AG09309 (cell line): ENCODE data around the gene MAGEL2.

Experiments
- DNase-seq: peaks from one replicate; pipeline ENCODE4 v3.0.0-alpha.2; 2010; ENCODE audit warnings: low read depth
- H3K4me3 ChIP-seq: 2 replicates; pipeline ENCODE4 v1.5.1; 2011; ENCODE audit warnings: mild to moderate bottlenecking, low read depth, low read length, moderate library complexity; ENCODE audit not compliant: control insufficient read depth
- TF ChIP-seq, protein P1 (sequence below): IDR thresholded peaks from 2 replicates; pipeline ENCODE4 v1.5.1; 2011; ENCODE audit warnings: mild to moderate bottlenecking, low read depth, low read length, inconsistent platforms; ENCODE audit not compliant: insufficient read depth, control insufficient read depth; ENCODE audit errors: missing control alignments

MAGEL2 gene

DNA sequence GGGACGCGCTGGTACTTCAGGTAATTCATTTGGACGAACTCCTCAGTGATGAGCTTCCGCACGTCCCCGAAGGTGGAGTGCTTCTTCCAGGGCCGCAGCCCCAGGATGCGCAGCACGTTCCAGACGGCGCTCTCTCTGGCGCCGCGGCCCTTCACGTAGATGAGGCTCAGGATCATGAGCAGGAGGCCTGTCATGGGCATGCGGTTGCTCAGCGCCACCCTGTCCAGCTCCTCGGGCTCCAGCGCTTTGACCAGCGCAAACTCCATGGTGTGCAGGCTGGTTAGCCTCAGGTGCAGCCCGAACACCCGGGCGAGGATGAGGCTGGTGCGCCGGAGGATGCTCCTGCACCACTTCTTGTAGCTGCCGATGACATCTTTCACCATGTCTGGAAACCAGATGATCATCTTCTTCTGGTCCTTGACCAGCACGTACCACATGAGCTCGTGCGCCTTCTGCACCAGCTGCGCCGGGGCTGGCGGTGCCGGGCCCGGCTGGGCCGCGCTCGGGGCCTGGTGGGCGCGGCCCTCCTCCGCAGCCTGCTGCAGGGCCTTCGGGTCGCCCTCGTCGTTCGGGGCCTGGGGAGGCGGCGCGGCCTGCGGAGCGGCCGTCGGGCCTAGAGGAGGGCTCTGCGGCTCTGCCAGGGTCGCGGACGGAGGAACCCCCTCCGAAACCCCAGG is 38.9 kb upstream of the MAGEL2 start:
- TF ChIP-seq, protein P1, sequence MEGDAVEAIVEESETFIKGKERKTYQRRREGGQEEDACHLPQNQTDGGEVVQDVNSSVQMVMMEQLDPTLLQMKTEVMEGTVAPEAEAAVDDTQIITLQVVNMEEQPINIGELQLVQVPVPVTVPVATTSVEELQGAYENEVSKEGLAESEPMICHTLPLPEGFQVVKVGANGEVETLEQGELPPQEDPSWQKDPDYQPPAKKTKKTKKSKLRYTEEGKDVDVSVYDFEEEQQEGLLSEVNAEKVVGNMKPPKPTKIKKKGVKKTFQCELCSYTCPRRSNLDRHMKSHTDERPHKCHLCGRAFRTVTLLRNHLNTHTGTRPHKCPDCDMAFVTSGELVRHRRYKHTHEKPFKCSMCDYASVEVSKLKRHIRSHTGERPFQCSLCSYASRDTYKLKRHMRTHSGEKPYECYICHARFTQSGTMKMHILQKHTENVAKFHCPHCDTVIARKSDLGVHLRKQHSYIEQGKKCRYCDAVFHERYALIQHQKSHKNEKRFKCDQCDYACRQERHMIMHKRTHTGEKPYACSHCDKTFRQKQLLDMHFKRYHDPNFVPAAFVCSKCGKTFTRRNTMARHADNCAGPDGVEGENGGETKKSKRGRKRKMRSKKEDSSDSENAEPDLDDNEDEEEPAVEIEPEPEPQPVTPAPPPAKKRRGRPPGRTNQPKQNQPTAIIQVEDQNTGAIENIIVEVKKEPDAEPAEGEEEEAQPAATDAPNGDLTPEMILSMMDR, result no peak

DNA sequence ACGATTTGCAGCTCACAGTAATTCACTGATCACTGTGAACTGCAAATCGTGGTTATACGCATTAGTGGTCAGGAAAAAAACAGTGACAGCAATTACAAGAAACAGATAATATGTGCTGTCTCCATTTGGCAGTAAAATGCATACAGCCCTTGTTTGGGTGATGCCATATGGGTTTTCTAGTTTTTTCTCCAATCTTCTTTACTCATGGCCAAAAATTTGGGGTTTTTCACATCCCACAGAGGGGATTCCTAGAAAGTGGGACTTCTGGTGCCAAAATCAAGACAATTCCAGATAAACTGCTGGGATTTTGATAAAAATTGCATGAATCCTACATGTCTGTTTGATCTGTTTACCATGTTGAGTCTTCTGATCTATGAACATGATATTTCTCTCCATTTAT is 23.8 kb upstream of the MAGEL2 start:
- TF ChIP-seq, protein P1, result no peak
- H3K4me3 ChIP-seq, result no peak overlapping the region
- DNase-seq, result no peak

More for the DNA sequence above, 38.9 kb upstream of the MAGEL2 start:
- no peak for DNase-seq
- peak overlapping the region; percentile 37 for H3K4me3 ChIP-seq

DNA sequence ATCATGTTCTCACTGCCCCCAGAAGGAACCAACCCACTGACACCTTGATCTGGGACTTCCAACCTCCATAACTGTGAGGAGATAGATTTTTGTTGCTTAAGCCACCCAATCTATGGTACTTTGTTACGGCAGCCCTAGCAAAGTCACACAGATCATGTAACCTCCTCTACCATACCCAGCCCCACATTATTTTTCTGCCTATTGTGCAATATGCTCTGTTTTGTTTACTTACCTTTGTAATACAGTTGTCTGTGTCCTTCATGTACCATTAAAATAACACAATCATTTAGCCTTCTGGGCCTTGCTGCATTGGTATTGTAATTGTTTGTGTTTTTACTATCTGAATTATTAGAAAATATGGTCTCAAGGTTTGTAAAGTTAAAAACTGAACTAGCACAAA is 23.3 kb upstream of the MAGEL2 start:
- no peak overlapping the region for H3K4me3 ChIP-seq
- TF ChIP-seq, protein P1, result no peak
- DNase-seq, result no peak

DNA sequence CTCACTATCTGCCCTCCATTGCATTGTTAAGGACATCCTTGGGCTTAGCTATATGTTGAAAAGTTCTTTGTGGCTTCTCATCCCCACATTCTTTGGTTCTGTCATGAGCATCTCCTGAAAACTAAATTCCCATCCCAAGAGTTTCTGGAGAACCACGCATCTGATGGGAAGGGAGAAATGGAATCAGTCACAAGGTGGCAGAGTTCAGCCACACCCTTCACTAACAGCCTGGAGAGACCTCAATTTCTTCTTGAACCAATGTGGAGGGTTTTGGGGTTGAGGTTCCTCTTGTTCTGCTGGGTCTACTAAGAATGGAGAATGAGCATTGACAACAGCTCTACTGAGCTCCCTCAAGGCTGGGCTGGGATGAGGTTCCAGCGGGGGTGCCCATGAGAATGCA is 15.6 kb upstream of the MAGEL2 start:
- TF ChIP-seq, protein P1, result no peak
- no peak for DNase-seq
- H3K4me3 ChIP-seq, result no peak overlapping the region

DNA sequence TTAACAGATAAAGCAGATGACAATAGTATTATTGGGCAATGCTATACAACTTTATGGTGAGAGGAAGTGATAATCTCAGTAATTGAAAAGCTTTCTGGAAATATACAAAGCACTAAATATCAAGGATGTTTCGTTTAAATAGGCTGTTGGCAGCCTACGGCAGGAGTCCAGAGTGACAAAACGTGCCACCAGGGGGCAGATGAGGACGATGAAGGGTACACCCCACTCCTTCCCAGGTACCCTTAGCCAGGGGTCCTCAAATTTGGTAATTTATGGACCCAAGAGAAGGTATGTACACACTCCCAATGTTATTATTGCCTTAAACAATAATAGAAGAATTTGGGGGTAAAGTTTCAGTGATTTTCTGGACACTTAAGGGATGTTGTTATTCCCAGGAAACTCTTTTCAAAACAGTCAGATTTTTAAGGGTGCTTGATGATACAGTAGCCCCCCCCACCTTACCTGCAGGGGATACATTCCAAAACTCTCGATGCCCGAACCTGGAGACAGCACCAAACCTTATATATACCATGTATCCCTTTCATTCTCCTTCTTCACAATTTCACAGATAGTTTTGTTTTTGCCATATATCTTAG is 1.4 kb upstream of the MAGEL2 start:
- DNase-seq, result no peak
- H3K4me3 ChIP-seq, result no peak overlapping the region
- TF ChIP-seq, protein P1, result peak; percentile 43

DNA sequence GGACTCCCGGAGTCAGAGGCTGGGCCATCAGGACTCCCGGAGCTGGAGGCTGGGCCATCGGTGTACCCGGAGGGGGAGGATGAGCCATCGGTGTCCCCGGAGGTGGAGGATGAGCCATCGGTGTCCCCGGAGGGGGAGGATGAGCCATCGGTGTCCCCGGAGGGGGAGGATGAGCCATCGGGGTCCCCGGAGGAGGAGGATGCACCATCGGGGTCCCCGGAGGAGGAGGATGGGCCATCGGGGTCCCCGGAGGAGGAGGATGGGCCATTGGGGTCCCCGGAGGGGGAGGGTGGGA is 719 bp downstream of the MAGEL2 start:
- TF ChIP-seq, protein P1, result no peak
- no peak for DNase-seq
- H3K4me3 ChIP-seq, result no peak overlapping the region
